Measurements from ENCODE around the gene HS2ST1.

- TF ChIP-seq CTCF (IDR thresholded peaks at IDR 0.05) (no peak), POLR2A (IDR thresholded peaks at IDR 0.05) (no peak), POLR2AphosphoS5 (IDR thresholded peaks at IDR 0.05) (no peak)
Observed at GRCh38 chr1:87129606-87130005, 215.2 kb downstream of the HS2ST1 start.
